AG04450 (cell line): ENCODE results near the gene PHEX. TPM values are rescaled to one million over a fixed set of nuclear protein-coding genes. Genes with fewer than 3 reads are reported as not detected.

Experiments
- CTCF ChIA-PET: fragments of 300-600, 350-600 bp; formaldehyde crosslinking; extraction: SDS; loops from one replicate; lab custom pipeline; 2022; ENCODE audit warnings: antibody characterized with exemption, inconsistent platforms; lab: Charles Lee
- POLR2A ChIA-PET: fragments of 350-600 bp; formaldehyde crosslinking; extraction: SDS; loops from one replicate; lab custom pipeline; 2021; ENCODE audit warnings: antibody characterized with exemption, inconsistent platforms; lab: Yijun Ruan, JAX
- DNase-seq: peaks from one replicate; pipeline ENCODE4 v3.0.0-alpha.2; 2011; ENCODE audit warnings: low read depth, low spot score
- H3K27ac ChIP-seq: one replicate; pipeline ENCODE4 v1.5.1; 2012; ENCODE audit warnings: low read depth, low read length, control low read depth
- H3K27me3 ChIP-seq: one replicate; pipeline ENCODE4 v1.6.0; 2012; ENCODE audit warnings: low read length; ENCODE audit not compliant: control insufficient read depth, insufficient read depth
- H3K4me3 ChIP-seq: 2 replicates; pipeline ENCODE4 v1.5.1; 2011; ENCODE audit warnings: mild to moderate bottlenecking, low read depth, low read length, control low read depth
- H3K9me3 ChIP-seq: 2 replicates; pipeline ENCODE4 v1.5.1; 2012; ENCODE audit warnings: low read length; ENCODE audit not compliant: control insufficient read depth, insufficient read depth
- polyA plus RNA-seq: library from polyadenylated mRNA; depleted of rRNA; stranded (reverse); fragments of >200 nt; gene quantifications from 2 replicates; pipeline ENCODE4 v1.2.3, GENCODE V29; 2011
- TF ChIP-seq, protein P1 (sequence below): IDR thresholded peaks from 2 replicates; pipeline ENCODE4 v1.5.1; 2011; ENCODE audit warnings: low read depth, low read length, control low read depth, inconsistent platforms

Gene PHEX
- polyA plus RNA-seq, 1 experiment: 0.40 TPM

DNA sequence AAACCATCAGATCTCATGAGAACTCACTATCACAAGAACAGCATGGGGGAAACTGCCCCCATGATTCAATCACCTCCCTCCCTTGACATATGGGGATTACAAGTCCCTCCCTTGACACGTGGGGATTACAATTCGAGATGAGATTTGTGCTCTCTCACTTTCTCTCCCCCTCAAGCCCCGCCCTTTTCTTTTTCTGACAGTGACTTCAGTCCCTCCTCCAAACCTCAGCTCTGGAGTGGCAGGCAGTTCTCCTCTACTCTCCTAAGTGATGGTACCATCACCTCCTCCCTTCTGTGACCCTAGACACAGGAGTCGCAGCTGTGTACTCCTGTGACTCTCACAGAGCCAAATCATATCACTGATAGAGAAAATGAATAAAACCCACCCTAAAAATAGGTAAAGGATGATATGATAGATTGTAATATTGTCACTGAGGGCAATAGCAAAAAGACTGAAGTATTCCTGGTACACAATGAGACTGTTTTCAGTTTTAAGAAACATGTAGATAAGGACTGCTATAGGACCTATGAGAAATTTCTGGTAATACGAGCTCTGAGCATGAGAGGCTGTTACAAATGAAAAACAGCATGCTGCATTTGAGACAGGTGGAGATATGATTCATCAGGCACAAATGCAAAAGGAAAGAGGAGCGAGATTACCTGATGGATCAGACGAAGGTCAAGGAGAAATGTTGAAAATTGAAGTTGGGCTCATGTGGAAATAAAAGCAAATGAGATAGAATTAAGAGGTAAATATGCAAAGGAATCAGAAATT lies 139.3 kb downstream of the PHEX start:
- DNase-seq: no peak
- Histone ChIP-seq H3K9me3 (no peaks in the 10 kb centered on the region), H3K4me3 (no peak overlapping the region), H3K27ac (no peak overlapping the region), H3K27me3 (no peaks in the 10 kb centered on the region)
- TF ChIP-seq, protein P1, sequence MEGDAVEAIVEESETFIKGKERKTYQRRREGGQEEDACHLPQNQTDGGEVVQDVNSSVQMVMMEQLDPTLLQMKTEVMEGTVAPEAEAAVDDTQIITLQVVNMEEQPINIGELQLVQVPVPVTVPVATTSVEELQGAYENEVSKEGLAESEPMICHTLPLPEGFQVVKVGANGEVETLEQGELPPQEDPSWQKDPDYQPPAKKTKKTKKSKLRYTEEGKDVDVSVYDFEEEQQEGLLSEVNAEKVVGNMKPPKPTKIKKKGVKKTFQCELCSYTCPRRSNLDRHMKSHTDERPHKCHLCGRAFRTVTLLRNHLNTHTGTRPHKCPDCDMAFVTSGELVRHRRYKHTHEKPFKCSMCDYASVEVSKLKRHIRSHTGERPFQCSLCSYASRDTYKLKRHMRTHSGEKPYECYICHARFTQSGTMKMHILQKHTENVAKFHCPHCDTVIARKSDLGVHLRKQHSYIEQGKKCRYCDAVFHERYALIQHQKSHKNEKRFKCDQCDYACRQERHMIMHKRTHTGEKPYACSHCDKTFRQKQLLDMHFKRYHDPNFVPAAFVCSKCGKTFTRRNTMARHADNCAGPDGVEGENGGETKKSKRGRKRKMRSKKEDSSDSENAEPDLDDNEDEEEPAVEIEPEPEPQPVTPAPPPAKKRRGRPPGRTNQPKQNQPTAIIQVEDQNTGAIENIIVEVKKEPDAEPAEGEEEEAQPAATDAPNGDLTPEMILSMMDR: no peak
- CTCF ChIA-PET: no interaction called here
- POLR2A ChIA-PET: no interaction called here

DNA sequence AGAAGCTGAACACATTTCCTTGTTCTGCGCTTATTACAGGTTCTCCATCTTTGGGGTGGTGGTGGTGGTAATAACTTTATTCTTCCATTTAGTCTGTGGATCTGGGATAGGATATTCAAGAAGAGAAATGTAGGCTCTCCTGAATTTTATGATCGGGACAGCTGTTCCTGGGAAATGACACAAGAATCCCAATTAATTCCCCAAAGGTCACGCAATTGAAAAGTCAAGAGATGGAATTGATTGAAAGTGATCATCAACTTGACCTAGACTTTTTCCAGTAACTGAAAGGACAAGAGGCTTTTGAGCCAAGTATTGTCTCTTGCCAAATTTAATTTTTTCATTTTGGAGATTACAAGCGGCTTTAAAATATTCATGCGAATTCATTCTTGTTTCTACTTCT lies 141.8 kb downstream of the PHEX start:
- H3K27ac ChIP-seq: no peak overlapping the region
- TF ChIP-seq, protein P1: no peak

DNA sequence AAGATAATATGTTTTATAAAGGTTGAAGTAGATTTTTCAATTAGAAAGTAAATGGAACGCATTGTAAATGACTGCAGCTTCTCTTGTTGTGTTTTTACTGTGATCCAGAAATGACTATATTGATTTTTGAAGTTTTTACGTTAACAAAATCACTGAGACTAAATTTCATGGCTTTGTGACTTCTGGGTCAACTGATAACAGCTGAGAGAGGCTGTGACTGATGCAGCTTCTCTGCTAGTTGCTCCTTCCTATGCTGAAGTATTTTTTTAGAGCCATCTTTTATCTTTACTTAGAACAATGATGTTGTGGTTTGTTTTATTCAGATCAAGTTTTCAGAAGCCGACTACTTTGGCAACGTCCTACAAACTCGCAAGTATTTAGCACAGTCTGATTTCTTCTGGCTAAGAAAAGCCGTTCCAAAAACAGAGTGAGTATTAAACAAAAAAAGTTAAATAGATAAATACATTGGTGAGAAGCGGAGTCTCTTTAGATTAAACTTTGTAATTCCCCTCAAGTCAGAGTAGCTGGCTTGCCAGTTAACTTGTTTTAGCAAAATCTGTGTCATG lies 145.9 kb downstream of the PHEX start:
- ChIA-PET POLR2A (no interaction called here), CTCF (no interaction called here)
- H3K4me3 ChIP-seq: no peak overlapping the region
- no peak for DNase-seq
- H3K9me3 ChIP-seq: no peaks in the 10 kb centered on the region
- TF ChIP-seq, protein P1: no peak
- no peaks in the 10 kb centered on the region for H3K27me3 ChIP-seq
- H3K27ac ChIP-seq: no peak overlapping the region

More for the DNA sequence above, 141.8 kb downstream of the PHEX start:
- ChIA-PET CTCF (no interaction called here), POLR2A (no interaction called here)
- no peaks in the 10 kb centered on the region for H3K9me3 ChIP-seq
- H3K27me3 ChIP-seq: no peaks in the 10 kb centered on the region
- H3K4me3 ChIP-seq: no peak overlapping the region
- DNase-seq: no peak

DNA sequence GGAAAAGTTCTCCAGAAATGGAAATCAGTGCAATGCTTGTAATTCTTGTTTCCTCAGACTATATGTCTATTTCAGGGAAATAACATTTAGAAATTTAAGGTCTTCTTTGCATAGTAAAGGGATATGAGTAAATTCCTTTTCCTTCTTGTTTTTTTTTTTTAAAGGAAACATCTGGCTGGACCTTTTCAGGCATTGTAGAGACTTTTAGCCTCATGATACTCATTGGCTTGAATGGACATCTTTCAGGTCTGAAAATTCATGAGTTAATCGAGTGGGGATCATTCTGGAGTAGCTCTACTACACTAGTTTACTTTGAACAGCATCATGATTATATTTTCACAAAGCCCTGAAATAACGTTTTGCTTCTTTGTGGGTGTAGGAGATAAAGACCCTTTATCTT lies 152.0 kb downstream of the PHEX start:
- Histone ChIP-seq H3K27ac (no peak overlapping the region), H3K27me3 (no peaks in the 10 kb centered on the region), H3K4me3 (no peak overlapping the region), H3K9me3 (no peaks in the 10 kb centered on the region)
- TF ChIP-seq, protein P1: no peak
- DNase-seq: no peak
- POLR2A ChIA-PET: no interaction called here
- CTCF ChIA-PET: no interaction called here

DNA sequence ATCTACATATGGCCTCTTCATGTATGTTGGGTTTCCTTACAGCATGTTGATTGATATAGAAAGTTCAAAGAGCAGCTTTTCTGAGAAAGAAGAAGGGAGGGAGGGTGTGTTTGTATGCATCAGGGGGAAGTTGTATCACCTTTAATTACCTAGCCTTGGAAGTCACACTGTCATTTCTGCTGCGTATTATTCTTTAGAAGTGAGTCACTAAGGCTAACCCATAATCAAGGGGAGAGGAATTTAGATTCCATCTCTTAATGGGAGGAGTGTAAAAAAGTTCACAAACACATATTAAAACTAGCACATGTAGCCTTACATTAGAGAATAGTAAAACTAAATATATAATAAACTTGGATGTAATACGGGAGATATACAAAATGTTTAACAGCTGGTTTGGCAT lies 154.0 kb downstream of the PHEX start:
- POLR2A ChIA-PET: interaction anchor here (0.7 kb wide), 1 partner anchor 666 kb away, joined by 3 read pairs; no protein-coding TSS in a partner anchor
- H3K27me3 ChIP-seq: no peaks in the 10 kb centered on the region
- no peaks in the 10 kb centered on the region for H3K9me3 ChIP-seq
- no peak overlapping the region for H3K27ac ChIP-seq
- CTCF ChIA-PET: no interaction called here
- TF ChIP-seq, protein P1: no peak
- H3K4me3 ChIP-seq: no peak overlapping the region
- DNase-seq: no peak
